GM12878 (cell line): ENCODE results near the gene CELSR1. TPM values are rescaled to one million over a fixed set of nuclear protein-coding genes. Genes with fewer than 3 reads are reported as not detected.

Experiments used
- ATAC-seq: fragments of 200-7000 bp; cut with Tn5 transposase; 3 replicates; pipeline ENCODE4 v1.9.1; 2020; ENCODE audit warnings: mild to moderate bottlenecking, moderate library complexity
- BruUV-seq: library from RNA; stranded (reverse); fragments of 400-500 nt; replicated peaks from 2 replicates; lab custom pipeline; 2021; lab: Mats Ljungman, UMichigan
- CTCF ChIA-PET: fragments of 300-600 bp; sonication (Branson Sonifier 250); formaldehyde crosslinking; extraction: SDS; loops from one replicate; lab custom pipeline; 2021; ENCODE audit warnings: inconsistent platforms; lab: Yijun Ruan, JAX
- POLR2A ChIA-PET: fragments of 350-600 bp; formaldehyde crosslinking; extraction: SDS; loops from one replicate; lab custom pipeline; 2021; ENCODE audit warnings: inconsistent platforms; lab: Charles Lee
- RAD21 ChIA-PET: fragments of 300-600 bp; sonication (Branson Sonifier 250); formaldehyde crosslinking; loops from one replicate; lab custom pipeline; 2023; ENCODE audit warnings: antibody characterized with exemption; ENCODE audit not compliant: unreplicated experiment; lab: Charles Lee
- SMC1A ChIA-PET: fragments of 300-600 bp; sonication (Branson Sonifier 250); formaldehyde crosslinking; loops from one replicate; lab custom pipeline; 2023; ENCODE audit not compliant: unreplicated experiment, uncharacterized antibody; lab: Charles Lee
- DNase-seq: peaks from one replicate; pipeline ENCODE4 v3.0.0-alpha.2; 2011; ENCODE audit warnings: low read depth, low spot score
- FAIRE-seq: peaks from 3 replicates; lab custom pipeline; 2011; peaks lifted over from hg19 to GRCh38; lab: Jason Lieb, UNC
- H2AFZ ChIP-seq: 2 replicates; pipeline ENCODE4 v1.6.0; 2011; ENCODE audit warnings: low read depth, low read length, control low read depth; ENCODE audit not compliant: control insufficient read depth
- H3K27ac ChIP-seq: 2 replicates; pipeline ENCODE4 v1.5.1; 2011; ENCODE audit warnings: control low read depth; ENCODE audit not compliant: control insufficient read depth, insufficient read depth
- H3K27me3 ChIP-seq, 2 experiments: replicated peaks in 1 of 2; 2 replicates each; pipeline versions ENCODE4 v1.6.0 to v1.6.1; 2011; ENCODE audit warnings: low read length in 1 of 2; ENCODE audit not compliant: control insufficient read depth in 2 of 2, insufficient read depth in 2 of 2
- H3K36me3 ChIP-seq, 2 experiments: 2 replicates each; pipeline ENCODE4 v1.5.1; 2011; ENCODE audit warnings: low read length in 1 of 2; ENCODE audit not compliant: control insufficient read depth in 2 of 2, insufficient read depth in 2 of 2
- H3K4me1 ChIP-seq: 2 replicates; pipeline ENCODE4 v1.6.1; 2011; ENCODE audit warnings: mild to moderate bottlenecking, low read length, moderate library complexity, mixed read lengths; ENCODE audit not compliant: control insufficient read depth, insufficient read depth
- H3K4me2 ChIP-seq: 2 replicates; pipeline ENCODE4 v1.6.0; 2011; ENCODE audit warnings: control low read depth; ENCODE audit not compliant: control insufficient read depth, insufficient read depth
- H3K4me3 ChIP-seq: fragments of 200-600 bp; sonication (generic); 2 replicates; pipeline ENCODE4 v1.5.1; 2016
- H3K79me2 ChIP-seq: 2 replicates; pipeline ENCODE4 v1.6.0; 2011; ENCODE audit warnings: low read length; ENCODE audit not compliant: control insufficient read depth, insufficient read depth
- H3K9ac ChIP-seq: 2 replicates; pipeline ENCODE4 v1.8.0; 2011; ENCODE audit warnings: low read length, control low read depth, mixed read lengths; ENCODE audit not compliant: control insufficient read depth, insufficient read depth
- H3K9me3 ChIP-seq: replicated peaks from 3 replicates; pipeline ENCODE4 v1.5.1; 2011; ENCODE audit warnings: mild to moderate bottlenecking, low read length; ENCODE audit not compliant: control insufficient read depth, insufficient read depth
- H4K20me1 ChIP-seq: 2 replicates; pipeline ENCODE4 v1.6.0; 2011; ENCODE audit not compliant: control insufficient read depth, insufficient read depth
- BHLHE40 ChIP-seq, 2 experiments: fragments of 450-650 bp in 1 of 2; IDR thresholded peaks; 2 replicates each; pipeline ENCODE4 v1.6.1; 2011 to 2017; ENCODE audit warnings: low read depth in 2 of 2, borderline replicate concordance in 1 of 2, improper control_type of control experiment in 1 of 2, low read length in 1 of 2, mild to moderate bottlenecking in 1 of 2
- CBX3 ChIP-seq: fragments of 200-600 bp; sonication (generic); IDR thresholded peaks from 2 replicates; pipeline ENCODE4 v1.6.1; 2016; ENCODE audit warnings: low read depth, borderline replicate concordance
- CHD2 ChIP-seq: IDR thresholded peaks from 2 replicates; pipeline ENCODE4 v1.6.1; 2011; ENCODE audit warnings: low read depth, low read length, improper control_type of control experiment, borderline replicate concordance
- CREM ChIP-seq: IDR thresholded peaks from 2 replicates; pipeline ENCODE4 v1.6.1; 2014; ENCODE audit warnings: antibody characterized with exemption, low read depth
- E4F1 ChIP-seq: fragments of 450-650 bp; IDR thresholded peaks from 2 replicates; pipeline ENCODE4 v1.6.1; 2018; ENCODE audit warnings: borderline replicate concordance, mild to moderate bottlenecking; ENCODE audit not compliant: partially characterized antibody
- ELK1 ChIP-seq: IDR thresholded peaks from 2 replicates; pipeline ENCODE4 v1.6.1; 2012; ENCODE audit warnings: low read depth, low read length, improper control_type of control experiment
- MAX ChIP-seq: IDR thresholded peaks from 2 replicates; pipeline ENCODE4 v1.6.1; 2012; ENCODE audit warnings: low read depth, low read length, improper control_type of control experiment
- MTA3 ChIP-seq: IDR thresholded peaks from 2 replicates; pipeline ENCODE4 v1.6.1; 2012; ENCODE audit warnings: low read length, inconsistent platforms, borderline replicate concordance
- RBBP5 ChIP-seq: fragments of 200-600 bp; sonication (generic); conservative IDR thresholded peaks from 2 replicates; pipeline ENCODE4 v1.6.1; 2016
- WGBS: methylation state at CpG from one replicate; pipeline ENCODE4 v1.1.6; 2016; ENCODE audit warnings: low lambda C conversion rate; ENCODE audit not compliant: insufficient replicate concordance, insufficient coverage; ENCODE audit errors: missing lambda C conversion rate; 5-methylcytosine and 5-hydroxymethylcytosine counted together
- in situ Hi-C: fragments of 300-500 bp; cut with MboI; formaldehyde crosslinking; loops from 9 replicates; pipeline ENCODE4 v1.14.3; 2018; ENCODE audit warnings: mixed read lengths
- intact Hi-C: fragments of 100-400 bp; cut with micrococcal nuclease; formaldehyde crosslinking; loops from one replicate; pipeline ENCODE4 v1.14.2; 2022; ENCODE audit not compliant: unreplicated experiment
- polyA plus RNA-seq, 11 experiments: library from polyadenylated mRNA; depleted of rRNA in 4 of 11; unstranded in 6 of 11; stranded (reverse) in 5 of 11; fragments of >200 nt; fragmentation: Nextera tagmentation in 4 of 11; fragmentation: Illumina TruSeq in 1 of 11; extraction: Ambion mirVana in 4 of 11; extraction: Trizol in 1 of 11; gene quantifications; 1 replicate in 1 of 11; 2 replicates in 10 of 11; pipeline versions ENCODE4 v1.2.1 to v1.2.3, GENCODE V29; 2011 to 2016; ENCODE audit warnings: inconsistent platforms in 2 of 11, missing spikeins in 2 of 11, low read depth in 1 of 11
- total RNA-seq, 4 experiments: library from RNA; depleted of rRNA in 3 of 4; stranded (reverse); fragments of >200 nt in 3 of 4; fragmentation: Illumina TruSeq in 1 of 4; extraction: Trizol in 1 of 4; gene quantifications; 2 replicates each; pipeline versions ENCODE4 v1.2.1 to v1.2.3, GENCODE V29; 2013 to 2021

CELSR1 gene
- total and polyA plus RNA-seq, 10 of the 15 experiments (the other 5 are each of a cell fraction or from before 2014, with no cell fraction given): 0.05 to 1.7 (median 0.35) TPM; not detected in 2

- ATAC-seq (no peak), FAIRE-seq (no peak), DNase-seq (no peak)
- BruUV-seq: no TSS peak
- WGBS: 53% methylated on average over 11 of the region's 11 CpGs
- Histone ChIP-seq H3K27me3 (no peaks in the 10 kb centered on the region), H3K9me3 (no peaks in the 10 kb centered on the region), H3K4me3 (no peak overlapping the region), H3K4me1 (no peaks in the 10 kb centered on the region), H3K36me3 (peaks cover 0 to 7% of the 10 kb centered on the region in 2 experiments; a peak in 3 of 4 replicates), H3K79me2 (no peaks in the 10 kb centered on the region), H3K9ac (no peak overlapping the region), H2AFZ (no peak overlapping the region), H3K27ac (no peak overlapping the region), H4K20me1 (no peaks in the 10 kb centered on the region), H3K4me2 (no peak overlapping the region)
- CTCF ChIA-PET: no interaction called here
- TF ChIP-seq ELK1: no peak
- TF ChIP-seq CHD2: no peak
- POLR2A ChIA-PET: no interaction called here
- intact Hi-C loops (no loop called here), in situ Hi-C loops (no loop called here)
- RAD21 ChIA-PET: no interaction called here
- SMC1A ChIA-PET: no interaction called here
Observed at GRCh38 chr22:46361826-46362202, 175.6 kb downstream of the CELSR1 start.

GRCh38 chr22:46360891-46361290 lies 176.5 kb downstream of the CELSR1 start:
- WGBS: 88% methylated on average over 10 of the region's 10 CpGs
- no peak overlapping the region for H3K9ac ChIP-seq
- intact Hi-C loops (no loop called here), in situ Hi-C loops (no loop called here)
- no peaks in the 10 kb centered on the region for H3K79me2 ChIP-seq
- ChIA-PET POLR2A (no interaction called here), SMC1A (no interaction called here), RAD21 (no interaction called here), CTCF (no interaction called here)
- H4K20me1 ChIP-seq: no peaks in the 10 kb centered on the region
- H3K36me3 ChIP-seq: peaks cover 4 to 15% of the 10 kb centered on the region in 2 experiments; a peak in 3 of 4 replicates
- H3K27ac ChIP-seq: no peak overlapping the region
- no peak overlapping the region for H3K4me3 ChIP-seq
- H2AFZ ChIP-seq: no peak overlapping the region
- ATAC-seq (no peak), FAIRE-seq (no peak), DNase-seq (no peak)
- H3K27me3 ChIP-seq: no peaks in the 10 kb centered on the region
- no peaks in the 10 kb centered on the region for H3K4me1 ChIP-seq
- no TSS peak for BruUV-seq
- no peak overlapping the region for H3K4me2 ChIP-seq
- TF ChIP-seq CBX3 (no peak), MAX (no peak), BHLHE40 (IDR thresholded peaks at IDR 0.05; ENCODE audit: borderline replicate concordance in 1 of 2, low read depth in 2 of 2, low read length in 1 of 2) (no peak), MTA3 (no peak), E4F1 (no peak), CREM (no peak), RBBP5 (no peak)
- H3K9me3 ChIP-seq: no peaks in the 10 kb centered on the region
